Upper lobe of left lung (tissue), 6 donors: ENCODE data around the gene PUM1. TPM values are rescaled to one million over a fixed set of nuclear protein-coding genes. Genes with fewer than 3 reads are reported as not detected.

Experiments
- ATAC-seq, 2 donors: fragments of 200-7000 bp; cut with Tn5 transposase; one replicate each; pipeline ENCODE4 v1.9.1; 2022; ENCODE audit warnings: mild to moderate bottlenecking in 2 of 2, moderate library complexity in 2 of 2; ENCODE audit not compliant: low FRiP score in 2 of 2
- DNase-seq, 2 donors: peaks; one replicate each; pipeline ENCODE4 v3.0.0-alpha.2; 2019 to 2020
- H3K27ac ChIP-seq, 4 donors: fragments of 200-600 bp; sonication (generic); one replicate each; pipeline ENCODE4 v1.5.1; 2016 to 2019
- H3K27me3 ChIP-seq, 4 donors: fragments of 200-600 bp; sonication (generic); one replicate each; pipeline ENCODE4 v1.5.1; 2017 to 2019
- H3K36me3 ChIP-seq, 4 donors: fragments of 200-600 bp; sonication (generic); one replicate each; pipeline ENCODE4 v1.5.1; 2016 to 2019
- H3K4me1 ChIP-seq, 4 donors: fragments of 200-600 bp; sonication (generic); one replicate each; pipeline ENCODE4 v1.5.1; 2018 to 2019
- H3K4me3 ChIP-seq, 4 donors: fragments of 200-600 bp; sonication (generic); one replicate each; pipeline ENCODE4 v1.5.1; 2017 to 2019; ENCODE audit warnings: mild to moderate bottlenecking in 2 of 4, moderate library complexity in 1 of 4
- H3K9me3 ChIP-seq, 4 donors: fragments of 200-600 bp; sonication (generic); one replicate each; pipeline ENCODE4 v1.5.1; 2018 to 2019
- CTCF ChIP-seq, 6 experiments: fragments of 450-650 bp in 4 of 6; fragments of 200-600 bp in 2 of 6; sonication (generic) in 2 of 6; IDR thresholded peaks; one replicate each; pipeline ENCODE4 v1.5.1; 2016 to 2019; ENCODE audit warnings: antibody characterized with exemption in 6 of 6
- EP300 ChIP-seq, 4 donors: sonication (generic); formaldehyde crosslinking; IDR thresholded peaks; one replicate each; pipeline ENCODE4 v1.5.1; 2017; ENCODE audit warnings: antibody characterized with exemption in 4 of 4, control low read depth in 2 of 4
- POLR2A ChIP-seq, 4 donors: fragments of 450-650 bp; IDR thresholded peaks; one replicate each; pipeline ENCODE4 v1.5.1; 2016 to 2017; ENCODE audit warnings: antibody characterized with exemption in 4 of 4, mild to moderate bottlenecking in 2 of 4
- POLR2AphosphoS5 ChIP-seq, 2 donors: sonication (generic); formaldehyde crosslinking; IDR thresholded peaks; one replicate each; pipeline ENCODE4 v1.5.1; 2017; ENCODE audit warnings: antibody characterized with exemption in 2 of 2
- WGBS, 2 donors: methylation state at CpG; one replicate each; pipeline ENCODE4 v1.1.5; 2017 to 2018; 5-methylcytosine and 5-hydroxymethylcytosine counted together
- small RNA-seq, 4 donors: library from RNA; depleted of rRNA; stranded (forward); fragments of <200 nt; gene quantifications; one replicate each; pipeline ENCODE3, GENCODE V24; 2016
- total RNA-seq, 6 donors: library from RNA; depleted of rRNA in 4 of 6; stranded (reverse); fragments of >200 nt in 4 of 6; gene quantifications; one replicate each; pipeline versions ENCODE4 v1.1.0 to v1.2.1, GENCODE V29; 2016 to 2021
- donor health status: DM: no; HTN: no; CAD: no; lungs with moderate emphysema.
- donor health status: DM: no; HTN: yes; CAD: no; lungs with severe emphysema.

The PUM1 gene
- total RNA-seq, 6 donors from 2014 or later: 85.7 to 124 (median 99.8) TPM

GRCh38 chr1:30882678-30883388 lies 182.7 kb downstream of the PUM1 start:
- TF ChIP-seq POLR2A (IDR thresholded peaks at IDR 0.05) (no peak), CTCF (IDR thresholded peaks at IDR 0.05) (no peak), POLR2AphosphoS5 (IDR thresholded peaks at IDR 0.05) (no peak), EP300 (IDR thresholded peaks at IDR 0.05) (no peak)
- H3K27me3 ChIP-seq: no peaks in the 10 kb centered on the region
- H3K36me3 ChIP-seq: no peaks in the 10 kb centered on the region
- 84 to 87% methylated on average over 14 of the region's 14 CpGs for WGBS, 2 donors
- no peaks in the 10 kb centered on the region for H3K9me3 ChIP-seq
- H3K27ac ChIP-seq: no peak overlapping the region
- DNase-seq (no peak), ATAC-seq (no peak)
- H3K4me1 ChIP-seq: peaks cover 12 to 35% (median 30%) of the 10 kb centered on the region in 4 donors
- H3K4me3 ChIP-seq: no peak overlapping the region

Small RNA genes lying within 50 kb of the gene (small RNA-seq; reads per million reads assigned to genes)
- 0 reads per million in 4 donors for gene AL356320.1
- gene RN7SL371P: 0 reads per million in 4 donors

Other genes with a start within 250 kb of the PUM1 start
- 10 to 100 TPM; 15.8 to 65.8 (median 30.1) TPM for gene SDC3, start 157.0 kb downstream of the PUM1 start, total RNA-seq
- gene NKAIN1, start 174.2 kb upstream of the PUM1 start, total RNA-seq: under 1 TPM in 2 of 6 donors, not detected in 4; 0.13 to 0.31 TPM
- 10 to 100 TPM; 19.4 to 58.7 (median 44.1) TPM for gene SNRNP40, start 231.1 kb upstream of the PUM1 start, total RNA-seq
- gene ZCCHC17, start 231.3 kb upstream of the PUM1 start, total RNA-seq: 10 to 100 TPM in 5 of 6 donors, 1 to 10 TPM in 1; 4.3 to 19.9 (median 17.8) TPM